GM12875 (cell line): Measurements from ENCODE around the gene PCBP3.

Experiments
- H3K4me3 ChIP-seq: one replicate; pipeline ENCODE4 v1.5.1; 2011; ENCODE audit warnings: low read depth, low read length, control low read depth
- CTCF ChIP-seq: IDR thresholded peaks from 2 replicates; pipeline ENCODE4 v1.5.1; 2011; ENCODE audit warnings: low read depth, mild to moderate bottlenecking, control low read depth, inconsistent platforms, low read length, moderate library complexity, borderline replicate concordance; ENCODE audit not compliant: insufficient read depth

Gene PCBP3

GRCh38 chr21:45930231-45930760 is 286.8 kb downstream of the PCBP3 start:
- no peak overlapping the region for H3K4me3 ChIP-seq
- no peak for TF ChIP-seq CTCF

- no peak for TF ChIP-seq CTCF
- no peak overlapping the region for H3K4me3 ChIP-seq
Measured at GRCh38 chr21:45930792-45931191, 287.3 kb downstream of the PCBP3 start.

GRCh38 chr21:45931397-45931969 is 288.0 kb downstream of the PCBP3 start:
- no peak overlapping the region for H3K4me3 ChIP-seq
- TF ChIP-seq CTCF, result no peak

GRCh38 chr21:45932922-45933502 is 289.5 kb downstream of the PCBP3 start:
- no peak for TF ChIP-seq CTCF
- H3K4me3 ChIP-seq, result no peak overlapping the region

- TF ChIP-seq CTCF, result no peak
- no peak overlapping the region for H3K4me3 ChIP-seq
Measured at GRCh38 chr21:45934085-45934484, 290.6 kb downstream of the PCBP3 start.

- TF ChIP-seq CTCF, result no peak
- H3K4me3 ChIP-seq, result no peak overlapping the region
Measured at GRCh38 chr21:45934554-45934953, 291.0 kb downstream of the PCBP3 start.

- no peak for TF ChIP-seq CTCF
Measured at GRCh38 chr21:45935628-45936027, 292.1 kb downstream of the PCBP3 start.

More at GRCh38 chr21:45935628-45936027, 292.1 kb downstream of the PCBP3 start:
- no peak overlapping the region for H3K4me3 ChIP-seq
